NCI-H446 (cell line): ENCODE measurements around the gene SPNS1.
"Not testable (repeated sequence)": the region's sequence is repeated elsewhere in the genome, so short reads cannot be mapped to it uniquely, and the experiment has no call there.

Experiments used
- DNase-seq, 2 experiments: peaks; one replicate each; lab custom pipeline; 2025; lab: John Stamatoyannopoulos, UW

SPNS1 gene

DNA sequence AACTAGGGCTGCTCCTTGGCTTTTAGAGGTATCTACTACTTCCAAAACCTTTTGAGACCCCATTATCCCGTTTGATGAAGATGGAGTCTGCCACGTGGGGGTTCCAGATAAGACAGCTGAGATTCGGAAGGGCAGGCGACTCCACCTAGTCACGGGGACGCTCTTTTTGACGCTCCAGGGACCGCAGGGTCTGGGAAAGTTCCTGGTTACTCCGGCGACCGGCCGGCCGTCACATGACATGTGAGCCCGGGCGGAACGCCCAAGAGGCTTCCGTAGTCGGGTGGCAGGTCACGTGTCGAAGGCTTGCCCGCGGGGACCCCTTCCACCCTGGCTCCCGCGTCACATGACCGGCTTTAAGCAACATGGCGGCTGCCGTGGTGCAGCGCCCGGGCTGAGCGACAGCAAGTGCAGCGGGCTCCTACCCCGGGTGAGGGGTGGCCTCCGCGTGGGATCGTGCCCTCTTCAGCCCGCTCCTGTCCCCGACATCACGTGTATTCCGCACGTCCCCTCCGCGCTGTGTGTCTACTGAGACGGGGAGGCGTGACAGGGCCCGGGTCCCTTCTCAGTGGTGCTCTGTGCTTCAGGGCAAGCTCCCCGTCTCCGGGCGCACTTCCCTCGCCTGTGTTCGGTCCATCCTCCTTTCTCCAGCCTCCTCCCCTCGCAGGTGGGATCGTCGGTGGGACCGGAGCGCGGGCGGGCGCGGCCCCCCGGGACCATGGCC is at the start of gene SPNS1:
Gene SPNS1 (plus strand): TSS at position 342 of the 721 bp plus-strand sequence. CDS start 374 bp downstream, at position 716.
- DNase-seq, result peak; percentile 81 to 95

GRCh38 chr16:28925386-28926228 is 49.0 kb upstream of the SPNS1 start:
- DNase-seq, result peak in 1 of 2 experiments; percentile 74

- DNase-seq, result not testable (repeated sequence)
Measured at GRCh38 chr16:28926284-28926683, 48.3 kb upstream of the SPNS1 start.

DNA sequence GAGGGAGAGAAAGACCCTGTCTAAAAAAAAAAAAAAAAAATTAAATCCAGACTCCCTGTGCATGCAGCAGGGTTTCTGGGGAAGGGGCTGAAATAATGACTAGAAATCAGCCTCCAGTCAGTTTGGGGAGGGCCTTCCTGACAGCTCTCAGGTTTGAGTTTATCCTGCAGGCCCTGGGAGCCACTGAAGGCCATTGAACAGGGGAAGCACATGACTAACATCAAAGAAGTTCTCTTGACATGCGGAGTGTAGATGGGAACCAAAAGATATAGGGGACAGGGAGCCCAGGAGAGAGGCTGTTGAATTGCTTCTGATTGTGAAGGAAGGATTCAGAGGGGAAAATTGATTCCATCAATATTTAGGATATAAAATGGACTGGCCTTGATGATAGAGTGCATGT is 46.8 kb upstream of the SPNS1 start:
- DNase-seq, result no peak

- DNase-seq, result no peak
Measured at GRCh38 chr16:28930203-28930602, 44.4 kb upstream of the SPNS1 start.

DNA sequence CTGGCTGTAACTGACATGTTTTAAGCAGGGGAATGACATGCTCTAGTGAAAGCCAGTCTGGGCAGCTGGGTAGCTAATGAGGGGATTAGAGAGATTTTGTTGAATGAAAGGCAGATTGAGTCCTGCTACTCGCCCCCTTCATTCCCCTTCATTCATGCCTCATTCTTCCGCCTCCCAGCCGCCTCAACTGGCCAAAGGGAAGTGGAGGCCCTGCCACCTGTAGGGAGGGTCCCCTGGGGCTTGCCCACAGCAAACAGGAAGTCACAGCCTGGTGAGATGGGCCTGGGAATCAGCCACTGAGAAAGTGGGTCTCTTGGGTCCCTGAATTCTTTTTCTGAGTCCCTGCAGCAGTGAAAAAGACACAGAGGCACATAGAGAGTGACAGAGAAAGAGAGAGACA is 43.9 kb upstream of the SPNS1 start:
- no peak for DNase-seq

DNA sequence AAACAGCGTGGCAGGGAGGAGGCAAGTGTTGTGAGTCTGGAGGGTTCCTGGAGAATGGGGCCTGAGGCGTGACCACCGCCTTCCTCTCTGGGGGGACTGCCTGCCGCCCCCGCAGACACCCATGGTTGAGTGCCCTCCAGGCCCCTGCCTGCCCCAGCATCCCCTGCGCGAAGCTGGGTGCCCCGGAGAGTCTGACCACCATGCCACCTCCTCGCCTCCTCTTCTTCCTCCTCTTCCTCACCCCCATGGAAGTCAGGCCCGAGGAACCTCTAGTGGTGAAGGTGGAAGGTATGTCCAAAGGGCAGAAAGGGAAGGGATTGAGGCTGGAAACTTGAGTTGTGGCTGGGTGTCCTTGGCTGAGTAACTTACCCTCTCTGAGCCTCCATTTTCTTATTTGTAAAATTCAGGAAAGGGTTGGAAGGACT is 42.8 kb upstream of the SPNS1 start, which contains the start of gene CD19:
Gene CD19 (plus strand): TSS at position 171 of the 425 bp plus-strand sequence. CDS start 30 bp downstream, at position 201.
- DNase-seq, result no peak

DNA sequence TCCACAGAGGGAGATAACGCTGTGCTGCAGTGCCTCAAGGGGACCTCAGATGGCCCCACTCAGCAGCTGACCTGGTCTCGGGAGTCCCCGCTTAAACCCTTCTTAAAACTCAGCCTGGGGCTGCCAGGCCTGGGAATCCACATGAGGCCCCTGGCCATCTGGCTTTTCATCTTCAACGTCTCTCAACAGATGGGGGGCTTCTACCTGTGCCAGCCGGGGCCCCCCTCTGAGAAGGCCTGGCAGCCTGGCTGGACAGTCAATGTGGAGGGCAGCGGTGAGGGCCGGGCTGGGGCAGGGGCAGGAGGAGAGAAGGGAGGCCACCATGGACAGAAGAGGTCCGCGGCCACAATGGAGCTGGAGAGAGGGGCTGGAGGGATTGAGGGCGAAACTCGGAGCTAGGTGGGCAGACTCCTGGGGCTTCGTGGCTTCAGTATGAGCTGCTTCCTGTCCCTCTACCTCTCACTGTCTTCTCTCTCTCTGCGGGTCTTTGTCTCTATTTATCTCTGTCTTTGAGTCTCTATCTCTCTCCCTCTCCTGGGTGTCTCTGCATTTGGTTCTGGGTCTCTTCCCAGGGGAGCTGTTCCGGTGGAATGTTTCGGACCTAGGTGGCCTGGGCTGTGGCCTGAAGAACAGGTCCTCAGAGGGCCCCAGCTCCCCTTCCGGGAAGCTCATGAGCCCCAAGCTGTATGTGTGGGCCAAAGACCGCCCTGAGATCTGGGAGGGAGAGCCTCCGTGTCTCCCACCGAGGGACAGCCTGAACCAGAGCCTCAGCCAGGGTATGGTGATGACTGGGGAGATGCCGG is 42.0 kb upstream of the SPNS1 start:
- DNase-seq, result no peak

DNA sequence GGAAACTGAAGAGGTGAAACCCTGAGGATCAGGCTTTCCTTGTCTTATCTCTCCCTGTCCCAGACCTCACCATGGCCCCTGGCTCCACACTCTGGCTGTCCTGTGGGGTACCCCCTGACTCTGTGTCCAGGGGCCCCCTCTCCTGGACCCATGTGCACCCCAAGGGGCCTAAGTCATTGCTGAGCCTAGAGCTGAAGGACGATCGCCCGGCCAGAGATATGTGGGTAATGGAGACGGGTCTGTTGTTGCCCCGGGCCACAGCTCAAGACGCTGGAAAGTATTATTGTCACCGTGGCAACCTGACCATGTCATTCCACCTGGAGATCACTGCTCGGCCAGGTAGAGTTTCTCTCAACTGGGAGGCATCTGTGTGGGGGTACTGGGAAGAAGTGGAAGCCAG is 41.4 kb upstream of the SPNS1 start:
- no peak for DNase-seq

DNA sequence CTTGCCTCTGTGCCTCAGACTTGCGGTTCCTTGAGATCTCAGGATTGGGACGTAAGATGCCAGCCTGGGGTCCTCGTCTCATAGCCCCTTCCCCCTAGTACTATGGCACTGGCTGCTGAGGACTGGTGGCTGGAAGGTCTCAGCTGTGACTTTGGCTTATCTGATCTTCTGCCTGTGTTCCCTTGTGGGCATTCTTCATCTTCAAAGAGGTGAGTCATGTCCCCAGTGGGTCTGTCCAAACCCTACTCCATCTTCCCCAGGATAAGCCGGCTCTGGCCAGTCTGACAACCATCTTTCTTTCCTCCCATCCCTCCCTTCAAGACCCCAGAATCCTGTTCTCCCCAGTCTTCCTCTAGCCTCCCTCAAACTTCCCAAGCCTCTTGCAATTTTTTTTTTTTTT is 39.2 kb upstream of the SPNS1 start:
- DNase-seq, result no peak

DNA sequence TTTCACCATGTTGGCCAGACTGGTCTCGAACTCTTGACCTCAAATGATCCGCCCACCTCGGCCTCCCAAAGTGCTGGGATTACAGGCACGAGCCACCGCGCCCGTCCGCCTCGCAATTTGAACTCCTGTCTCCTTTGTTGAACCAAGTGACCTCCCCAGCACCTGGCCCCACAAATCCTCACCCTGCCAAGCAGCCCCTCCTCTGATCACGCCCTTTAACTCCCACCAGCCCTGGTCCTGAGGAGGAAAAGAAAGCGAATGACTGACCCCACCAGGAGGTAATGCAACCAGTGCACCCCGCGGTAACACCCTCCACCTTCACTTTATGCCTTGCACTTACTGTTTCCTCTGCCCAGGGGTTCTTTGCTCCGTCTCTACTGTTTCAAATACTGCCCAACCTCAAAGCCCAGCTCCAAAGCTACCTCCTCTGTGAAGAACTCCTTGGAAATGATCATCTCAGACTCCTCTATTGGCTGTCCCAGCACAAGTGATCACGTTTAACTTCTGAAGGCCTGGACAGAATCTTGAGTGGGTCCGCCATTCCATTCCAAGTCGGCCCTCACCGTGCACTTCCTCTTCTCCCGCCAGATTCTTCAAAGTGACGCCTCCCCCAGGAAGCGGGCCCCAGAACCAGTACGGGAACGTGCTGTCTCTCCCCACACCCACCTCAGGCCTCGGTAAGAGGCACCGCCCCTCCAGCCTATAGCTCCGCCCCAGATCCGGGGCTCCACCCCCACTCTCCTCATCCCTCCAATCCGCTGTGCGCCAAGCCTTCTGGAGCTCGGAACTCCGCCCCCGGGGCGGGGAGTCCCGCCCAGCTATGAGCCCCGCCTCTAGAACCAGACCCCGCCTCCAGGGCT is 38.4 kb upstream of the SPNS1 start:
- peak in 1 of 2 experiments; percentile 27 for DNase-seq

- no peak for DNase-seq
Measured at GRCh38 chr16:28936784-28937155, 37.8 kb upstream of the SPNS1 start.

- no peak for DNase-seq
Measured at GRCh38 chr16:28937222-28937876, 37.2 kb upstream of the SPNS1 start.

GRCh38 chr16:28938721-28939120 is 35.9 kb upstream of the SPNS1 start:
- no peak for DNase-seq

- not testable (repeated sequence) for DNase-seq
Measured at GRCh38 chr16:28939825-28940224, 34.8 kb upstream of the SPNS1 start.

DNA sequence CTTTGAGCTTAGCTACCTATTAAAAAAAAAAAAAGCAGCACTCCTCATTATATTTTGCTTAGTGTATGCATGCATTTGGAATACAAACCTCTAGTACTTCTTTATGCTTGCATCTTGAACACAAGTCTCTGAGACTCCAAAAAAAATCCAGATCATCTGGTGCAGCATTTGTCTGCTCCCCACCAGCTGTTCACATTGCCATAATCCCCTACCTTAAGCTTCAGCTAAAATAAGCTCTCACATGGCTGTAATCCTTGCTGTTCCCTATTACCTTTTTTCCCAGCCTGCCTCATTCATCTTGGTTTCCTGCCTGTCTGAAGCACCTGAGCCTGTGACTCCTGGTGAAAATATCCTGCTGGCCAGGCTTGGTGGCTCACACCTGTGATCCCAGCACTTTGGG is 31.3 kb upstream of the SPNS1 start:
- DNase-seq, result no peak

GRCh38 chr16:28946681-28947080 is 27.9 kb upstream of the SPNS1 start:
- DNase-seq, result no peak

- peak; percentile 97 to 99 for DNase-seq
Measured at GRCh38 chr16:28950648-28951409, 23.7 kb upstream of the SPNS1 start, which contains the start of gene NFATC2IP. Gene NFATC2IP, plus strand, starts transcription at chr16:28950937. Its CDS starts 75 bp downstream, at chr16:28951012.

GRCh38 chr16:28951410-28951943 is 23.1 kb upstream of the SPNS1 start:
- DNase-seq, result no peak

DNA sequence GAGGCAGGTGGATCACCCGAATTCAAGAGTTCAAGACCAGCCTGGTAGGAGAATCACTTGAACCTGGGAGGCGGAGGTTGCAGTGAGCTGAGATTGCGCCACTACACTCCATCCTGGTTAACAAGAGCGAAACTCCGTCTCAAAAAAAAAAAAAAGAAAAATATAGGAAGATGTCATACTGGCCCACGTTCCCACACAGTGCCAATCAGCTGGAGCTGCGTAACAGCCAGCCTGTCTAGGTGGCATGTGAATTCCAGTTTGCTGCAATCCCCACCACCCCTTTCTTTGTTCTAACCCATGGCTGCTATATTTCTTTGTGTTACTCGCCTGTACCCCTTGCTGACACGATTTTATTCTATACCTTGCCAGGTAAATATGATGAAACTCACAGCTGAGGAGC is 16.4 kb upstream of the SPNS1 start:
- DNase-seq, result no peak
